22Rv1 (cell line): Measurements from ENCODE around the gene DGKI.

Experiments
- H3K27ac ChIP-seq: fragments of 450-650 bp; 2 replicates; pipeline ENCODE4 v1.5.1; 2017
- CTCF ChIP-seq: fragments of 450-650 bp; IDR thresholded peaks from 2 replicates; pipeline ENCODE4 v1.5.1; 2017; ENCODE audit warnings: mild to moderate bottlenecking
- ZFX ChIP-seq: fragments of 450-650 bp; IDR thresholded peaks from 2 replicates; pipeline ENCODE4 v1.6.1; 2017; ENCODE audit warnings: antibody characterized with exemption, borderline replicate concordance

Gene DGKI

DNA sequence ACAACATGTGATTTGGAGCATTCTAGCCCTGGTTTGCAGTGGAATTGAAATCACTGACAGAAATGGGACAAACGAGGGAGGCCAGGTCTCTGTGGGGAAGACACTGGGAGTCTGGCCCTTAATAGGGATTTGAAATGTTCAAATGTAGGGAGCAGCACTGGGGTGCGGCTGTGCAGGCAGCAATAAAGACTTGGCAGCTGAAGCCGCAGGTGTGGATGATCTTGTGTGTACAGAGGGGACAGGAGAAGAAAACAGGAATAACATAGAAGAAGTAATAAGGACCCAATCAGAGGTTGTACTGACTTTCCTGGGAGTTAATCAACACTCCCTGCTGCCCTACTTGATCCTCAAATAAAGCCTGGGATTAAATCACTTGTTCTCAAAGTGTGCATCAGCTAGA, 375.6 kb downstream of the DGKI start:
- no peak overlapping the region for H3K27ac ChIP-seq
- TF ChIP-seq ZFX (no peak), CTCF (no peak)

GRCh38 chr7:137469858-137470257, 376.9 kb downstream of the DGKI start:
- no peak for TF ChIP-seq ZFX
- no peak for TF ChIP-seq CTCF
- no peak overlapping the region for H3K27ac ChIP-seq

GRCh38 chr7:137469191-137469811, 377.5 kb downstream of the DGKI start:
- H3K27ac ChIP-seq: no peak overlapping the region
- TF ChIP-seq ZFX: no peak
- TF ChIP-seq CTCF: no peak

GRCh38 chr7:137462847-137463246, 383.9 kb downstream of the DGKI start:
- H3K27ac ChIP-seq: no peak overlapping the region
- TF ChIP-seq ZFX (no peak), CTCF (no peak)

DNA sequence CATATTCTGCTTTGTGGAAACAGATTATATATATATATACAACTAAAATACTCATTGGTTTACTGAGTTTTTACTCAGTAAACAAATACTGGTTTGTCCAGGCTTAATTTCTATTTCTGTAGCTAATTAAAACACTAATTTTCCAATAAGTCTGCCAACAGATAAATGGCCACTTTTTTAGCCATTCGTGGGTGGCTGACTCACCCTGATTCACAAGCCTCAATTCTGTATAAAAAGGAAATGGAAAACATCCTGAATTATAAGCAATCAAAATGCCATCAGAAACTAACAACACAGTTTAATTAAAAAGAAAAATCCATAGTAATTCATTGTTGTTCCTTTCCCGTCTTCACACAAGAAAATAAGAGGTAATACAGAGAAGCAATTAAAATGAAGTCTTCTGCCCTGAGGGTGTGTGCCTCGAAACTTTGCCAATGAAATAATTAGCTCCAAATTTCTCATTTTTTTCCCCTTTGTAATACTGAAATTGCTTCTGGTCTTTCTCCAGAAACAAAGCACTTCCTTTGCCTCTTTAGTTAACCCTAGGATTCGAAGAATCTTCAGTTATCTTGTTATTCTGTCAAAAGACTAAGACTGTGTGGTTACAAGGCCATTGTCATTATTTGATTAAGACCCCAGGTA, 384.6 kb downstream of the DGKI start:
- no peak overlapping the region for H3K27ac ChIP-seq
- no peak for TF ChIP-seq CTCF
- no peak for TF ChIP-seq ZFX

DNA sequence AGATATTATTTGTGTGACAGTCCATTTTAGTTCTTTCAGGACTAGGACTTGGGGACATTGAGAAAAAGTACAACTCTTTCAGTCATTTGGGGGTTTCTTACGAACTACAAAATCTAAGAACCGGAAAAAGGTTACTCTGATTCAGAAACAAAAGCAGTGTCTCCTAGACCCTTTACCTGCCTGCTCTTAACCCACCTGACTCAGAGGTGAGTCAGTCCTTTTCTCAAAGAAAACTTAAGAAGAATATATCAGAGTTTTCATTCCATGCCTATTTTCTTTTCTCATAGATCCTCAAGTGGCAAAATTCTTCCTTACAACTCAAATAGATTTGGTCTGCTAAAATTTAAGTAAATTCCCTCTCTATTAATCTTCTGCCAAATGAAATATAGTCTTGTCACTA, 388.4 kb downstream of the DGKI start:
- H3K27ac ChIP-seq: no peak overlapping the region
- no peak for TF ChIP-seq ZFX
- TF ChIP-seq CTCF: no peak

- no peak for TF ChIP-seq CTCF
- TF ChIP-seq ZFX: no peak
- H3K27ac ChIP-seq: no peak overlapping the region
Measured at GRCh38 chr7:137454767-137455166, 392.0 kb downstream of the DGKI start.
